Esophagus squamous epithelium (tissue), 5 donors: ENCODE data around the gene TIAM2. TPM values are rescaled to one million over a fixed set of nuclear protein-coding genes. Genes with fewer than 3 reads are reported as not detected.

Experiments used
- DNase-seq: peaks from one replicate; lab custom pipeline; 2025; lab: John Stamatoyannopoulos, UW
- H3K27ac ChIP-seq, 4 donors: fragments of 200-600 bp; sonication (generic); one replicate each; pipeline ENCODE4 v1.5.1; 2016 to 2019; ENCODE audit warnings: mild to moderate bottlenecking in 1 of 4
- H3K27me3 ChIP-seq, 4 donors: fragments of 200-600 bp; sonication (generic); 1 replicate in 3 of 4; 2 replicates in 1 of 4; pipeline versions ENCODE4 v1.5.1 to v1.6.0; 2017 to 2021; ENCODE audit warnings: antibody characterized with exemption in 1 of 4
- H3K36me3 ChIP-seq, 3 donors: fragments of 200-600 bp; sonication (generic); one replicate each; pipeline ENCODE4 v1.5.1; 2016 to 2019
- H3K4me1 ChIP-seq, 3 donors: fragments of 200-600 bp; sonication (generic); one replicate each; pipeline ENCODE4 v1.5.1; 2017 to 2019
- H3K4me3 ChIP-seq, 4 donors: fragments of 200-600 bp; sonication (generic); 1 replicate in 3 of 4; 2 replicates in 1 of 4; pipeline ENCODE4 v1.5.1; 2016 to 2019; ENCODE audit warnings: mild to moderate bottlenecking in 2 of 4, moderate library complexity in 1 of 4
- H3K9me3 ChIP-seq, 3 donors: fragments of 200-600 bp; sonication (generic); one replicate each; pipeline ENCODE4 v1.5.1; 2016 to 2019
- CTCF ChIP-seq, 6 experiments: fragments of 450-650 bp in 4 of 6; fragments of 200-600 bp in 2 of 6; sonication (generic) in 2 of 6; IDR thresholded peaks; one replicate each; pipeline ENCODE4 v1.5.1; 2016 to 2019; ENCODE audit warnings: antibody characterized with exemption in 6 of 6, mild to moderate bottlenecking in 4 of 6, moderate library complexity in 4 of 6
- POLR2A ChIP-seq, 4 donors: fragments of 450-650 bp; IDR thresholded peaks; one replicate each; pipeline ENCODE4 v1.6.1; 2017; ENCODE audit warnings: antibody characterized with exemption in 4 of 4, mild to moderate bottlenecking in 4 of 4, moderate library complexity in 3 of 4
- WGBS, 2 donors: methylation state at CpG; one replicate each; pipeline ENCODE4 v1.1.5; 2018; 5-methylcytosine and 5-hydroxymethylcytosine counted together
- intact Hi-C: fragments of 100-400 bp; cut with DNase I; formaldehyde crosslinking; loops from one replicate; pipeline ENCODE4 v1.15.0; 2022
- total RNA-seq, 4 donors: library from RNA; depleted of rRNA; stranded (reverse); fragments of >200 nt; gene quantifications; one replicate each; pipeline ENCODE4 v1.1.0, GENCODE V29; 2016
- donor health status: DM: yes; HTN: yes; CAD: no.

The TIAM2 gene
- total RNA-seq, 4 donors from 2014 or later: 2.3 to 10.3 (median 5.6) TPM

- Histone ChIP-seq H3K27me3 (no peaks in the 10 kb centered on the region), H3K4me1 (peaks cover 0 to 20% (median 6%) of the 10 kb centered on the region in 3 donors), H3K36me3 (no peaks in the 10 kb centered on the region), H3K9me3 (no peaks in the 10 kb centered on the region), H3K4me3 (no peak overlapping the region), H3K27ac (no peak overlapping the region)
- 46 to 53% methylated on average over 11 of the region's 11 CpGs for WGBS, 2 donors
- no peak for DNase-seq
- TF ChIP-seq POLR2A (IDR thresholded peaks at IDR 0.05) (no peak), CTCF (IDR thresholded peaks at IDR 0.05) (no peak)
- intact Hi-C loops: no loop called here
Observed at GRCh38 chr6:155154158-155154830, 159.2 kb downstream of the TIAM2 start.

DNA sequence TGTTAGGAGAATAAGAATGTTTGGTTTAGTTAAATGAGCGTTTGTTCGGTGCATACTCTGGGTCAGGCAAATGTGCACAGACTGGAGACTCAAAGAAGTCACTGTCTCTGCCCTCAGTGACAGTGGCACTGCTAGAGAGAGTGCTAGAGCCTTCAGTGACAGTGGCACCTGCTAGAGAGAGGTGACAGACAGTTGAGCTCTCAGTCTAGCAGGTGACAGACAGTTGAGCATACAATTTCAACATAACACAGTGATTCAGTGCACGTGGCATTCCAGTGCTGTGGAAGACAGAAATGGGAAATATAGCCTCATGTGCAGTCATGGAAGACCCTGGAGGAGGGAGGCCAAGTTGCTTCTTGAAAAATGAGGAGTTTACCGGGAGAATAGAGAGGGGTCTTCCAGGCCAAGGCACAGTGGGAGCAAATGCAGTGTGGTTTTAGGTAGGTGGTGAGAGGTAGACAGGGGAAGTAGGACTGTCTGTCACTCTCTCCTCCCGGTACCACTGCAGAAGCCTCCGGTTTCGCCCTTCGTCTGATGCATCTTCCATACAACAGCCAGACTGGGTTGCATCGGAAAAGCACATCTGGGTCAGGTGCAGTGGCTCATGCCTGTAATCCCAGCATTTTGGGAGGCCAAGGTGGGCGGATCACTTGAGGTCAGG is 160.8 kb downstream of the TIAM2 start:
- H3K27me3 ChIP-seq: no peaks in the 10 kb centered on the region
- H3K4me1 ChIP-seq: peaks cover 0 to 20% (median 6%) of the 10 kb centered on the region in 3 donors
- no peak for DNase-seq
- intact Hi-C loops: no loop called here
- no peaks in the 10 kb centered on the region for H3K9me3 ChIP-seq
- H3K4me3 ChIP-seq: no peak overlapping the region
- WGBS, 2 donors: 86 to 88% methylated on average over 5 to 7 of the region's 10 CpGs
- no peak for TF ChIP-seq CTCF (IDR thresholded peaks at IDR 0.05)
- TF ChIP-seq POLR2A (IDR thresholded peaks at IDR 0.05): no peak
- H3K36me3 ChIP-seq: no peaks in the 10 kb centered on the region
- H3K27ac ChIP-seq: no peak overlapping the region

- no peaks in the 10 kb centered on the region for H3K36me3 ChIP-seq
- peaks cover 0 to 20% (median 6%) of the 10 kb centered on the region in 3 donors for H3K4me1 ChIP-seq
- no peak overlapping the region for H3K4me3 ChIP-seq
- 69 to 74% methylated on average over 6 of the region's 6 CpGs for WGBS, 2 donors
- no peaks in the 10 kb centered on the region for H3K27me3 ChIP-seq
- H3K9me3 ChIP-seq: no peaks in the 10 kb centered on the region
- H3K27ac ChIP-seq: no peak overlapping the region
- TF ChIP-seq CTCF (IDR thresholded peaks at IDR 0.05) (no peak), POLR2A (IDR thresholded peaks at IDR 0.05) (no peak)
- intact Hi-C loops: no loop called here
- no peak for DNase-seq
Observed at GRCh38 chr6:155157101-155157500, 162.0 kb downstream of the TIAM2 start.

DNA sequence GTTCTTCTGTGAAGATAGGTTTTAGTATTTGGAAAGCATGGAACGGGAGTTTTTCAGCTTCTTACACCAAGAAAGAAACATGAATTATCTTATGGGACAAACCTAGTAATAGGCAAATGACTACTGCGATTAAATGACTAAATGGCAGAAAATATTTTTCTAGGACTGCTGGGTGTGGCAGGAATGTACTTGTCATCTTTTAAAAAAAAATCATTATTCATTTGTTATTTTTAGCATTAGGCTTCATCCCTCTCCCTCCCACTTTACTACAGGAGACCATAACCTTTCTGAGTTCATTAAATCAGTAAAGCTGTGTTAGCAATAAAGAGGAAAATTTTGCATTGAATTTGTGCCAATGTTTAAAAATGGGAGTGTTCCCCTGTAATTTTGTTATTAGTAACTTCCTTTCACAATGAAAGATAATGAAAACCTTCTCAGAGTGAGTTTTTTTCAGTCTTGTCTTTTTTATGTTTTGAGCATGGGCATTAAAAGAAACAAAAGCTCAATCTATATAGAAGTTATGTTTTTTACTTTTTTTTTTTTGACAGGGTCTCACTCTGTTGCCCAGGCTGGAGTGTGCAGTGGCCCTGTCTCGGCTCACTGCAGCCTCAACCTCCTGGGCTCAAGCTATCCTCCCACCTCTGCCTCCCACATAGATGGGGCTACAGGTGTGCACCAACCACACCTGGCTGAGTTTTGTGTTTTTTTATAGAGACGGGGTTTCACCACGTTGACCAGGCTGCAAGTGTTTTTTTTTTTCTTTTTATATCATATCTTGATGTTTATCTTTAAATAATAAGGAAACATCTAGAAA is 163.1 kb downstream of the TIAM2 start:
- H3K9me3 ChIP-seq: no peaks in the 10 kb centered on the region
- H3K4me1 ChIP-seq: peaks cover 0 to 20% (median 6%) of the 10 kb centered on the region in 3 donors
- H3K27ac ChIP-seq: no peak overlapping the region
- no peak overlapping the region for H3K4me3 ChIP-seq
- H3K27me3 ChIP-seq: no peaks in the 10 kb centered on the region
- WGBS, 2 donors: 38 to 41% methylated on average over 5 of the region's 5 CpGs
- TF ChIP-seq CTCF (IDR thresholded peaks at IDR 0.05) (no peak), POLR2A (IDR thresholded peaks at IDR 0.05) (no peak)
- no peaks in the 10 kb centered on the region for H3K36me3 ChIP-seq
- intact Hi-C loops: no loop called here
- DNase-seq: no peak
